NCI-H2196 (cell line): ENCODE measurements around the gene PSMD1.

ENCODE experiments used
- DNase-seq: peaks from one replicate; lab custom pipeline; 2025; ENCODE audit not compliant: unreplicated experiment; lab: John Stamatoyannopoulos, UW

PSMD1 gene

DNA sequence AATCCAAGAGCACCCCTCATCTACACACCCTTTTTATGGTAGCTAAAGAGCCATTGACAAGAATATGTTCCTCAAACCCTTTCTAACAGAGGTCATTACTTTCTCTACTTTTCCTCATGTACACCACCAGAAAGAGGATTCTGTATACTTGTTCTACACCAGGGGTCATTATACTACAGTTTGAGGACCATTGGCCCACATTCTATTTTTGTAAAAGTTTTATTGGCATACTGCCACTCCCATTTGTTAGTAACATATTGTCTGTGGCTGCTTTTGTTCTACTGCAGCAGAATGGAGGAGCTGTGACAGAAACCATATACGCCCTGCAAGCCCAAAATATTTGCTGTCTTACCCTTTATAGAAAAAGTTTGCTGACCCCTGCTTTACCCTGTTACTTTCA is 53.9 kb downstream of the PSMD1 start:
- no peak for DNase-seq

- DNase-seq, result no peak
These were observed 55.3 kb downstream of the PSMD1 start for GRCh38 chr2:231111987-231112386.

DNA sequence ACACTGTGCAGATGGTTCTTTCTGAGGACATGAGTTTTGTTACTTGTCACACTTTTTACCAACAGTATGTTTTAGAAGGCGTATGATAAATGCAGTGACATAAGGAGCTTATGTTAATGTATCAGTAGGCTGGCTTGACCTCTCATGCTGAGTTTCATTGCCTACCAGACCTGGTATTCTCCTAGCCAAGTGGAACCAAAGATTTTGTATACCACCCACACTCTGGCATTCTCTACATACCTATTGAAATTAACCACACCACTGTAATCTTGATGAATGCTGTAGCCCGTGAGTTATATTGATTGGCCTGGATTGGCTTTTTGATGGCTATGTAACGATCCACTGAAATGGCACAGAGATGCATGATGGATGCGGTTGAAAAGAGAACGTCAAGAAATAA is 56.8 kb downstream of the PSMD1 start:
- DNase-seq, result no peak

GRCh38 chr2:231115651-231116050 is 59.0 kb downstream of the PSMD1 start:
- no peak for DNase-seq

- no peak for DNase-seq
These were observed 60.5 kb downstream of the PSMD1 start for GRCh38 chr2:231117148-231117547.

DNA sequence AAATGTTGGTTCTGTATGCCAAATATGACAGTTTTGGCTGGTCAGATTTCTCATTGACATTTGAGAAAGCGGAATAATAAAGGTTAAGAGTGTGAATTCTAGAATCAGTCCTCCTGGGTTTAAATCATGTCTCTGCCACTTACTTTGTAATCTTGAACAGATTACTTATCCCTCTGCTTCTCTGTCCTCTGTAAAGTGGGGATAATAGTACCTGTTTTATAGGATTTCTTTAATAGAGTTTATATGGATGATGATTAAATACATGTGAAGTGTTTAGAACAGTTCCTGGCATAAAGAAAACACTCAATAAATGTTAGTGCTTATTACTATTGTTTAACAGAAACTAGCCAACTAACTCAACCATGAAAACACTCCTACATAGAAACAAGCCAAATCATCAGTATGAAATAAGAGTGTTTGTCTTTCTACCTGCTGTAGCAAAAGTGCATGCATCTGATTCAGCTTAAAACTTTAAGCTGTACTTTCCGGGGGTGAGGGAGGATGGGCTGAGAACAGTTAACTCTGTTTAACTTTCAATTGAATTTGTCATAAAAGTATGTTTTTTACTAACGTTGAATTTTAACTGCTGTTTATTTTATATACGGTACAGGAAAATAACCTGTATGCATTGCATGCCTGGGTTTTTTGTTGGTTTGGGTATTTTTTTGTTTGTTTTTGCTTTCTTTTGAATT is 61.4 kb downstream of the PSMD1 start:
- DNase-seq, result no peak

GRCh38 chr2:231118614-231118942 is 61.9 kb downstream of the PSMD1 start:
- DNase-seq, result no peak

GRCh38 chr2:231123362-231123898 is 66.8 kb downstream of the PSMD1 start:
- DNase-seq, result no peak

DNA sequence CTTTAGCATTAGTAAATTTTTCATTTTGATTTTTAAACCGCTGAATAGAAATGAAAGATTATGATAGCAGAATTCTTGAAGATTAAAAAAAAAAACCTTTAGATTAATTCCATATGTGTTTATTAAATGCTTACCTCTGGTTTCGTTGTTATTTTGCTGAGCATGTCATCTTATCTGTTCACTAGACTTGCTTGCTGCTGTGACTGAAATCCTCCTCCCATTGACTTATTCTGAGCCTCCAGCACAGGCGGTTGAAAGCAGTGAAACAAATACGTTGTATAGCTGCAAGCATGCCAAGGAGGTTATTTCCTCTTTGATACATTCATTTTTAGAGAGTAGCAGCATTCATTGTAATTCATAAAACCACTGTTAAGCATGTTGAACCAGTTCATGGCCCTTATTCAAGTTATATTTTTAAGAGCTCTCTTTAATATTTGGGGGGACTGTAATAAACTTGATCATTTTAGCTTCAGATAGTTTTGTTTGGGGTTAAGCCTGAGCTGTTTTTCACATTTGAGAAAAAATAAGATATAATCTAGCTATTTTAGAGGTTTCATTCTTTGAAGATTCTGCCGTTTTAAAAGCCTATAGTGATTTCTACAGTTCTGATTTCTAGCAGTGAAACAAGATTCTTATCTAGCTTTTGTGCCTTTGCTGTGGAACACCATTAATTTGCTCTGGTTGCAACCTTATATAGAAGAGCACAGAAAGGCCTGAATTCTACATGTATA is 68.3 kb downstream of the PSMD1 start, which contains the start of gene HTR2B:
Gene HTR2B (minus strand): TSS at position 205 of the 731 bp plus-strand sequence. CDS start 1,278 bp downstream, outside the sequence.
- DNase-seq, result peak; percentile 14

DNA sequence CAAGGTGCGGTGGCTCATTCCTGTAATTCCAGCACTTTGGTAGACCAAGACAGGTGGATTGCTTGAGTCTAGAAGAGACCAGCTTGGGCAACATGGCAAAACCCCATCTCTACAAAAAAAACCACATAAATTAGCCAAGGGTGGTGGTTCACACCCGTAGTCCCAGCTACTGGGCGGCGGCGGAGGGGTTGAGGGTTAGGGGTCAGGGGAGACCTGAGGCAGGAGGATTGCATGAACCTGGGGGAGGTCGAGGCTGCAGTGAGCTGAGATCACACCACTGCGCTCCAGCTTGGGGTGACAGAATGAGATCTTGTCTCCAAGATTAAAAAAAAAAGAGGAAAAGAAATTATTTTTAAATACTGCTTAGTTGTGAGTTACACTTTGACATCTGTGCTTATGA is 69.5 kb downstream of the PSMD1 start:
- no peak for DNase-seq

DNA sequence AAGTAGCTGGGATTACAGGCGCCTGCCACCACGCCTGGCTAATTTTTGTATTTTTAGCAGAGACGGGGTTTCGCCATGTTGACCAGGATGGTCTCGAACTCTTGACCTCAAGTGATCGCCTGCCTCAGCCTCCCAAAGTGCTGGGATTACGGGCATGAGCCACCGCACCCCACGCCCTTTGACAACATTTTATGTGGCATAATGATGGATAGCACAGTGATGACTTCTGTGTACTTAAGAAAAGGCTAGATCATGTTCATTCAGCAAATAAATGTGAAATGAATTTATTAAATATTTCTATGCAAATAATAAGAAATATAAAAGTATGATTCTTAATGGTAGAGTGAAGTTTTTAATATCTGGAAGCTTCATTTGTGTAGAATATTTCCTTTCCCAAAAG is 70.8 kb downstream of the PSMD1 start:
- no peak for DNase-seq

- DNase-seq, result no peak
These were observed 71.3 kb downstream of the PSMD1 start for GRCh38 chr2:231127936-231128335.

GRCh38 chr2:231128541-231128940 is 71.9 kb downstream of the PSMD1 start:
- no peak for DNase-seq

- DNase-seq, result no peak
These were observed 72.5 kb downstream of the PSMD1 start for GRCh38 chr2:231129216-231129615.

DNA sequence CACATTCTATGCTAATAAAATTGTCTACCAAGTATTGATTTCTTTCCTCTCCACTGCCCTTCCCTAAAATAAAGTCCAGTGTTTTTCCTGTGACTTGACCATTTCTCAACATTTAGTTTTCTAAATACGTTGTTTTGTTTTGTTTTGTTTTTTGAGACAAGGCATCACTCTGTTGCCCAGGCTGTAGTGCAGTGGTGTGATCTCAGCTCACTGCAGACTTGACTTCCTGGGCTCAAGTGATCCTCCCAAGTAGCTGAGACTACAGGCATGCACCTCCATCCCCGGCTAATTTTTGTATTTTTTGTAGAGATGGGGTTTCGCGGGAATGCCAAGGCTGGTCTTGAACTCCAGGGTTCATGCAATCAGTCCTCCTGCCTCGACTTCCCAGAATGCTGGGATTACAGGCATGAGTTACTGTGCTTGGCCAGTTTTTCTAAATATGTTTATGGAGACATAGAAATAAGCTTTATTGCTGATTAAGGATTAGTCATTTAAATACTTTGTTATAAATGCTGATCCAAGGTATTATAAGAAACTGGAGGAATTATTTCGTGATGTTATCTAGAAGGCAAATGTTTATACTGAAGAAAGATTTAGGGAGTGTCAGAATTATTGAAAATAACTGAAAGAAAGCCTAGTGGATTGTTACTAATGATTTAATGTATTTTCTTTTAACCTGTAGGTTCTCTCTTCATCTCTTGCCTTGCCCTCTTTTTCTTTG is 73.8 kb downstream of the PSMD1 start:
- no peak for DNase-seq

GRCh38 chr2:231132129-231132528 is 75.5 kb downstream of the PSMD1 start:
- no peak for DNase-seq

- DNase-seq, result no peak
These were observed 76.9 kb downstream of the PSMD1 start for GRCh38 chr2:231133365-231134099.

DNA sequence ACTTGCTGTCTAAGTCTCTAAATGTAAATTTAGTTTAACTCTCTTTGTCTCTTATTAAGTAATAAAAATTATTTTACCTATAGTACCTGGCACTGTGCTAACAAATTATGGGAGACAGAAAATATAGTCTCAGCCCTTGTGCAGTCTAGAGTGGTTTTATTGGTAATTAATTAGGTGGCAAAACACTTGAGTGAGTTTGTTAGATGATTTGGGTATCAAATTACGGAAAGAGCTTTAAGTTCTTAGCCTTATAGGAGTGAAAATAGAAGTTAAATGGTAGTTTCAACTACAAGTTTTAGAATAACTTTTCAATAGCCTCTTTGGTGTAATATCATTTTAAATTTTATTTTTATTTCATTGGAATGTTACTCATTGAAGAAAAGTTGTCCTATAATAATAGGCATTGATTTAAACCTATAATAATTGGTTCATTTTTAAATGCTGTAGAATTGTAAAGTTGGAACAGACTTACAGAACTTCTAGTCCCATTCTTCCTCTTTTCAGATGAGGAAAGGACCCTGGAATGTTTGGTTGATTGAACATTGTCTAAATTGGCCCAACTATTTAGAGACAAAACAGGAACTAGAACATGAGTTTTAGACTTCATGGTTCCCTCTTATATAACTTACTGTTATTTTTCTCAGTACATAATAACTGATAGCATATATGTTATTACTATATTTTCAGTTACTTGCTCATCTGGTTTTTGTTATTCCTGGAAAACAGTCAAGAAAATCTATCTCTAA is 78.4 kb downstream of the PSMD1 start:
- no peak for DNase-seq

DNA sequence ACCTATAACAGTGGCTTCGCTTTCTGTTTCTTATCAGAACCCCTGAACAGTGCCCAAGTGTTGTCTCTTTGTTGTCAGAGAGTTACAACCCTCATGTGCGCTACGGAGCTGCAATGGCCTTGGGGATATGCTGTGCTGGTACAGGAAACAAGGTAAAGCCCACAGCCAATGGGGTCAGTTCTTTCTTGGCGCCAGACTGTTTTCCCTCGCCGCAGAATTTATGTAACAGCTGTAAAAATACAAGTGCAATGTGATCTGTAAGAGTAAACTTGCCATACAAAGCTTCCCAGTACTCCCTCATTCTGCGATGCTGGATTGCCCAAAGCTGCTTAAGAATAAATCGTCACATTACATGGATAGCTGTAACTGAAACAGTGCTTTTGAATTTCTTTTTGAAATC is 82.0 kb downstream of the PSMD1 start:
- peak; percentile 91 for DNase-seq

GRCh38 chr2:231139796-231140195 is 83.1 kb downstream of the PSMD1 start:
- DNase-seq, result peak; percentile 8
